CD4-positive, alpha-beta T cell treated with Interleukin-15 for 1 hour (primary cell): ENCODE data around the gene NUDT14.
A peak's percentile ranks its signal among the peaks of the same experiment; 100 is the strongest.

Experiments used
- DNase-seq: peaks from one replicate; pipeline ENCODE4 v3.0.0-alpha.2; 2020

The NUDT14 gene

DNA sequence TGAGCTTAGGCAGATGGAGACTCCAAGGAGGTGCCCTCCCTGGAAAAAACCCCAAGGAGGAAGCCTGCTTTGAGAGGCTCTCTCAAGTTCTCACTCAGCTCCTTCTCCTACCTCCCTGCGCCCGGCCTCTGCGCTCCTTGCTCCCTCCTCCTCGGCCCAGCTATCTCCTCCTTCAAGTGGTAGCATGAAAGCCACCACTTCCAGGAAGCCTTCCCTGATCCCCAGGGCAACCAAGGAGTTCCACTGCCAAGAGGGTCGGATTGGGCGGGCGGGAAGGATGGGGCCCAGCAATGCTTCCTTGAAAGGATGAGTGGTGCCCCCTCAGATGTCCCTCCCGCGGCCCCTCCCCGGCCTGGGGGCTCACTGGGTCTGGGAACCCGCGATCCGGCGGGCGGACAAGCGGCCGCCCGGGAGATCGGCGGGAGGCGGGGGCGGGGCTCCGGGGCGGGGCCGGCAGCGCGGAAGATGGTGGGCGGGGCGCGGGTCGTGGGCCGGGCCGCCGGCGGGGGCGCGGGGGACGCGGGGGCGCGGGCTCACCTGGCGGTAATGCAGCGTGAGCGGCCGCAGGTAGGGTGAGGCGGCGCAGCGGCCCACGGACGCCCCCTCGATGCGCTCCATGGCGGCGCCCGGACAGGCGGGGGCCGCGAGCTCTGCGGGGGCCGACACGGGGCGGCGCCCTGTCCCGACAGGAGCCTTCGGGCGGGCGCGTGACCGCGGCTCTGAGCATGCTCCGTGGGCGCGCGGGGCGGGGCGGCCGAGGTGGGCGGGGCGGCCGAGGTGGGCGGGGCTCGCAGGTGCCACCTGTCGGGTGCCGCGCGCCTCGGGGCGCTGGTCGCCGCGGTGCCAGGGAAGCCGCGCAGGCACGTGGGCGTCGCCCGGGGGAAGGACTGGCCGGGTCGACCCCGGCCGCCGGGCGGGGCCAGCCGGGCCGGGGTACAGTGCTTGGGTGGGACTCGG lies at the start of gene NUDT14:
NUDT14 (minus strand) TSS at position 721 of the 957 bp plus-strand sequence; CDS start at position 618, 103 bp downstream.
- peak; percentile 89 for DNase-seq

GRCh38 chr14:105229099-105229655 lies 48.1 kb upstream of the NUDT14 start:
- no peak for DNase-seq

DNA sequence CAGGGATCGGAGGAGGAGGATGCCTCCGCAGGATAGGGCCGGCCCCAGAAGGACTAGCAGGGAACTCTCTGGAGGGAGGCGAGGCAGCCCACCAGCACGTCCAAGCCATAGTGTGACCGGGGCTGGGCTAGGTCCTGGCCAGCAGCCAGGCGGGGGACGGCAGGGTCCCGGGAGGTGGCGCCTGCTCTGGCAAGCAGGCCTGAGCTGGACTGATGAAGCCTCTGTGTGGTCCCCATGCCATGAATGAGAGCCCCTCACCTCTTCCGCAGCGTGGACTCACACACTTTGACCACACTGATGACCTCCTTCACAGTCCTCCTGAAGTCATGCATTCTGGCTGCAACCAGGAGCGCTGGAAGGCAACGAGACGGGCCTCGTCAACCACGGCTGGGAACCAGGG lies 47.5 kb upstream of the NUDT14 start:
- DNase-seq: no peak

- DNase-seq: no peak
These were observed 46.2 kb upstream of the NUDT14 start for GRCh38 chr14:105227346-105227745.

DNA sequence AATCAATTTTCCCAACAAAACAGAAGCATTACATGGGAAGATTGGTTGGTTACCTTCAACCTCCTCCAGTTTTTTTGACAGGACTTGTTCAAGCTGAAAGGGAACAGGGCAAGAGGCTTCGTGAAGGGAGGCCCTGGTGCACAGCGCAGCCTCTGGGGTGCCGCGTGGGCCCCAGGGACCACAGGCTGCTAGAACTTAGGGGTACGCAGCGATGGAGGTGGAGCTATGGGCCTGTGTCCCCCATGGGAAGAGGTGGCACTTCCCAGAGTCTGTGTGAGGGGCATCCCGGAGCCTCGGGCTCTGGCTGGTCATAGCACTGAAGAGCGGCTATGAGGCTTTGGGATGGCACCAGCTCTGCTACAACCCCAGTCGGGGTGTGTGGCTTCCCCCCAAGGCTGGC lies 45.1 kb upstream of the NUDT14 start:
- no peak for DNase-seq

DNA sequence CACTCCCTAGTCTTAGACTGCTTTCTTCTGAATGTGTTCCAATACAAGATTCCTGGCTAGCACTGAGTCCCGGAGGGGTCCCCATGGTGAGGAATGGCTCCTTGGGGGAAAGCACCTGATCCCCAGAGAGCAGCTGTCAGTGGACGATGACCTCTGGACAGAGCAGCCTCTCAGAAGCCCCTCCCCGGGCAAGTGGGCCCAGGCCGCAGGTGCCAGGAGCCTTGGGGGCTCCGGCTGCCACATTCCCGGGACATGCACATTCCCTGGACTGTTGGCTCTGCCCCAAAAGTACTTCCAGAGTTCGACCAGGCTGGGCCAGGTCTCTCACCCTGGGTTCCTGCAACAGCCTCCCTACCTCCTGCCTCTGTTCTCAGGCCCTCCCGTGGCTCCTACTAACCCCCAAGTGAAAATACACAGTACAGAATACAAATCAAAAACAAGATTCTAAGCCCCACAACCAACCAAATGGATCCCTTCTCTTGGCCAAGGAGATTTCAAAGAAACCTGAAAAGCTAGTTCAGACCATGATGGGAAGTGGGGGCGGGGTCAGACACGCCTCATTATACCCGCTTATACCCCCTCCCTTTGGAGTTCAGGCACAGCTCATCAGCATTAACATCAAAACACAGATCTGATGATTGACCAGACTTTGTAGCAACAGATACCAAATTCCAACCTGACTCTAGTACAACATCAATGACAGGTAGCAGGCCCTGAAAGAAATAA lies 43.9 kb upstream of the NUDT14 start:
- DNase-seq: no peak

GRCh38 chr14:105223770-105224544 lies 42.8 kb upstream of the NUDT14 start:
- DNase-seq: no peak

DNA sequence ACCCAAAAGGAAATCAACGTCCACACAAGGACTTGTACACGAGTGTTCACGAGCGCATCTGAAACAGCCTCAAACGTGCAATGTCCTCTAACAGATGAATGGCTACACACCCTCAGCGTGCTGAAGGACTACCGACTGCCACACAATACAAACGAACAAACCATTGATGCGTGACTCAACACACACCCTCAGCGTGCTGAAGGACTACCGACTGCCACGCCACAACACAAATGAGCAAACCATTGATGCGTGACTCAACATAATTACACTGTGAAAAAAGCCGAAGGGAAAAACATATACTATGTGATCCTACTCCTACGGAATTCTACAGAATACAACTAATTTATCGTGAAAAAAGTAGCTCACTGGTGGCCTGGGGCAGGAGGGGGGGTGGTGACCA lies 42.1 kb upstream of the NUDT14 start:
- no peak for DNase-seq

- no peak for DNase-seq
These were observed 40.6 kb upstream of the NUDT14 start for GRCh38 chr14:105221598-105222178.

GRCh38 chr14:105220699-105221597 lies 39.8 kb upstream of the NUDT14 start:
- DNase-seq: no peak

- DNase-seq: no peak
These were observed 38.6 kb upstream of the NUDT14 start for GRCh38 chr14:105219753-105220152.

DNA sequence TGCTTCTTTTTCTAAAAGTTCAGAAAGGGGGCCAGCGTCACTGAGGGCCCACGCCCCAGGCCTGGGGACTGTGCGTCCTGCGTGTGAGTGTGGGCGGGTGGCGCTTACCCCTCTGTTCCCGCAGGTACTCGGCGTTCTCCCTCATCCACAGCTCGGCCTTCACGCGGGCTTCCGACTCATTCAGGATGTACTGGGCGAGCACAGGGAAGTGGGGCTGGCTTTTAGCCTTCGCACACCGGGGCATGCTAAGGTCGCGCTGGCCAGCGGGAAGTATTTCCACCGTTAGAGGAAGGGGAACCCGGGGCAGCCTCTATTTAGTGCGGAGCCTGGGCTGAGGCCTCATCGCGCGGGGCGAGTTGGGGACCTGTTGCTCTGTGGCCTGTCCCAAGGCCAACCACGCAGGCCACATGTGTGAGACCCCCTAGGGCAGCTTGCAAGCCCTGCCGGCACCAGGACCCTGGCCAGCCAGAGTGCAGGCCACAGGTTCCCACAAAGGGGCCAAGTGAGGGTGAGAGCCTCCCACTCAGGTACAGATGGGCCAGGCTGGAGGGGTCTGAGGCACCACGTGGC lies 38.0 kb upstream of the NUDT14 start:
- no peak for DNase-seq

GRCh38 chr14:105218611-105219010 lies 37.5 kb upstream of the NUDT14 start:
- no peak for DNase-seq

DNA sequence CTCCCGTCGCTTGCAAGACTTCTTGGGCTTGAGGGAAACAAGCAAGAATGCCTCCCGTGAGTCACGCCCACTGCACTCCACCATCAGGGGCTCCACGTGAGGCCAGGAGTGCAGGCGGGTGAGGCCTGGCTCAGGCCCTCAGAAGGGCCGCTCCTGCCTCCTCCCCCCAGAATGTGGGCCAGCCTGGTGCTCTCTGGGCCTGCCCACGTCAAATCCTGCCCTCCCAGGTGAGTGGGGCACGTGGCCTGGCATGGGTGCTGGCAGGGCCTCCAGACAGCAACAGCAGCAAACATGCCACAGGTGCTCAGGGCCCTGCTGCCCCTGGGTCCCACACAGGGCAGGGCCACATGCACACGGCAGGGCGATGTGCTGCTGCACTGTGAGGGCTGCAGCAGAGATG lies 36.7 kb upstream of the NUDT14 start:
- no peak for DNase-seq

DNA sequence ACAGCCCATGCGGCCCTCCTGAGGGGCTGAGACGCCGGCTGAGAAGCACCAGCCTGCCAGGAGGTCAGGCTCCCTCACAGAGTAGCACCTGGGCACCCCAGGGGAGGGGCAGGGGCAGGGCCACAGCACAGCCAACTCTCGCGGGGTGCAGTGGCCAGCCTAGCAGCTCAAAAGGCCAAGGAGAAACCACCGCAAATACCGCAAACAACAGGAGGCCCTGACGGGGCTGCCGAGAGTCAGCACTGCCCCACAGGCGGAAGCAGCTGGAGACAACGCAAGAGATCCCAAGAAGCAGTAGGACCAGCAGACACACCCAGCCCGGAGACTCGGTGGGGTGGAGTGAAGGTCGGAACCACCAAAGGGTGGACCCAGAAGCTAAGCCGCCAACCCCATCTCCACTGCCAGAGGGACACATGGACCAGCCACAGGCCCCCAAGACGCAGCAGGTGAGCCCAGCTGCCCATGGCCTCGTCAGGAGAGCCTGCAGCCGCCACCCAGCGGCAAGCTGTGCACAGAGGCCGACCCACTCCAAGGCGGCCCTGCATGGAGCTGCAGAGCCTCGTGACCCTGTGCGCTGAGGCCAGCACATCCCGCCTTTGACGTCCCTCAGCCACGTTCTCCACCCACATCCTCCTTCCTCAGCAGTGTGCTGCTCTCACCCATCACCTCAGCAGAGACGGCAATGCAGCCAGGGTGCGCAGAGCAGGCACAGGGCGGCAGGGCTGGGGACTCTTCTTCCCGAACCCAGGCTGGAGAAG lies 35.6 kb upstream of the NUDT14 start:
- DNase-seq: no peak

DNA sequence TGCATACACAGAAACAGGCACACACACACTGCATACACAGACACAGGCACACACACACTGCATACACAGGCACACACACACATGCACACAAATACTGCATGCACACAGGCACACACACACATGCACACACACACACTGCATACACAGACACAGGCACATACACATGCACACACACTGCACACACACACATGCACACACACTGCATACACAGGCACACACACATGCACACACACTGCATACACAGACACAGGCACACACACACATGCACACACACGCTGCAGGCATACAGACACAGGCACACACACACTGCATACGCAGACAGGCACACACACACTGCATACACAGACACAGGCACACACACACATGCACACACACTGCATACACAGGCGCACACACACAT lies 34.5 kb upstream of the NUDT14 start:
- no peak for DNase-seq

- no peak for DNase-seq
These were observed 33.3 kb upstream of the NUDT14 start for GRCh38 chr14:105214324-105214915.

DNA sequence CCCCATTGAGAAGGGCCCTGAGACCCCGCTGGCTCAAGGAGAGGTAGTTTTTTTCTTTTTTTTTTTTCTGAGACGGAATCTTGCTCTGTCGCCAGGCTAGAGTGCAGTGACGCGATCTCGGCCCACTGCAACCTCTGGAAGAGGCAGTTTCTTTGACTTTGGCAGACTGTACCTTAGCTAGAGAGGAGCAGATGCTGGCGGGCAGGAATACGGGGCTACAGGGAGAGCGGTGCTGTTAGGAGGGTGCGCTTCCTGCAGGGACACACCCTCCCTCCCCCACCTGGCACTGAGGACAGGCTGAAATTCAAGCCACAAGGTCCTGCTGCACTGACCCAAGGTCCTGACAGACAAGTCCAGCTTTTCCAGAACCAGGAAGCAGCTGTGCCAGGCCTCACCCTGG lies 32.2 kb upstream of the NUDT14 start:
- DNase-seq: no peak

DNA sequence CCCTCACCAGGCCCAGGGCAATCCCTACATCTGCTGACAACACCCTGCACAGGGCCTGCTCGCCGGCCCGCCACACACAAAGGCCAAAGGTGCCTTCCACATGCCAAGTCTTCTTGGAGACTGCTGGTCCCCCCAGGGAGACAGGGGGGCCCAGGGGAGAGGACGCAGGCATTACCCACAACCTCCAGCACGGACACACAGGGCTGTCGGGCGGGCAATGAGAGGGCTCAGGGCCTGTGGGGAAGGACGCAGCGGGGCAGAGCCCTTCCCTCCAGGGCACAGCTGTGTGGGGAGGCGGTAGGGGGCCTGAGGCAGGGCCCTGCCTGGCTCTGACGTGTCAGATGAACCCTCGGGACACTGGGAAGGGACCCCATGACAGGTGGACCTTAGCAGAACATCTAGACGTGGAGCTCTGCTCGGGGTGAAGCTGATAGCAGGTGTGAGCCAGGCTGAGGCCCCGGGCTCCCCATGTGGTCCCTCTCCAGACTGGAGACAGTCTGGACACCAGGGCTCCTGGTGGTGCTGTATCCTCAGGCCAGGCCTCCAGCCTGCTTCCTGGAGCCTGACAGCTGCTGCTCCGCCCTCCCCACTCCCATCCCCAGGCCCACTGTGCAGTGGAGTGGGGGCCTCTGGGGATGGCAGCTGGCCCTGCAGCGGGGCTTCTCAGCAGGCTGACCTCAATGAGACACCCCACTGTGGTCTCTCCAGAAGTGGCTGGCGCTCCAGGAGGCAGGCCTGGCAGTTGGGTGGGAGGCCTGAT lies 31.6 kb upstream of the NUDT14 start:
- DNase-seq: no peak
